ENCODE data around the gene MACROD1.

MACROD1 gene

GRCh38 chr11:64089915-64090805 is 75.8 kb downstream of the MACROD1 start:
- no peak overlapping the region for H3K4me3 ChIP-seq (ENCODE audit: low read length)
- H3K36me3 ChIP-seq (ENCODE audit: control insufficient read depth, insufficient read depth, low read length) = no peaks in the 10 kb centered on the region
- no peak overlapping the region for H3K27ac ChIP-seq (ENCODE audit: low read length)
- H3K27me3 ChIP-seq (ENCODE audit: control insufficient read depth, insufficient read depth, low read length) = no peaks in the 10 kb centered on the region
- no peaks in the 10 kb centered on the region for H3K9me3 ChIP-seq (ENCODE audit: control insufficient read depth, insufficient read depth, low read length)
- peaks cover 3% of the 10 kb centered on the region for H3K4me1 ChIP-seq (ENCODE audit: control insufficient read depth, insufficient read depth, low read length)
- DNase-seq (ENCODE audit: low read depth, low spot score) = no peak
- no CpG with 5 or more reads among the region's 28 CpGs for WGBS (ENCODE audit: insufficient coverage, insufficient read length)

GRCh38 chr11:64089493-64089892 is 76.4 kb downstream of the MACROD1 start:
- Histone ChIP-seq H3K27me3 (ENCODE audit: control insufficient read depth, insufficient read depth, low read length) (no peaks in the 10 kb centered on the region), H3K36me3 (ENCODE audit: control insufficient read depth, insufficient read depth, low read length) (no peaks in the 10 kb centered on the region), H3K4me1 (ENCODE audit: control insufficient read depth, insufficient read depth, low read length) (peaks cover 3% of the 10 kb centered on the region), H3K4me3 (ENCODE audit: low read length) (no peak overlapping the region), H3K27ac (ENCODE audit: low read length) (no peak overlapping the region), H3K9me3 (ENCODE audit: control insufficient read depth, insufficient read depth, low read length) (no peaks in the 10 kb centered on the region)
- DNase-seq (ENCODE audit: low read depth, low spot score) = no peak
- WGBS (ENCODE audit: insufficient coverage, insufficient read length) = no CpG with 5 or more reads among the region's 7 CpGs

GRCh38 chr11:64089027-64089360 is 76.9 kb downstream of the MACROD1 start:
- H3K4me1 ChIP-seq (ENCODE audit: control insufficient read depth, insufficient read depth, low read length) = peaks cover 3% of the 10 kb centered on the region
- DNase-seq (ENCODE audit: low read depth, low spot score) = no peak
- no peaks in the 10 kb centered on the region for H3K9me3 ChIP-seq (ENCODE audit: control insufficient read depth, insufficient read depth, low read length)
- WGBS (ENCODE audit: insufficient coverage, insufficient read length) = no CpG with 5 or more reads among the region's 15 CpGs
- no peak overlapping the region for H3K4me3 ChIP-seq (ENCODE audit: low read length)
- H3K27me3 ChIP-seq (ENCODE audit: control insufficient read depth, insufficient read depth, low read length) = no peaks in the 10 kb centered on the region
- no peaks in the 10 kb centered on the region for H3K36me3 ChIP-seq (ENCODE audit: control insufficient read depth, insufficient read depth, low read length)
- no peak overlapping the region for H3K27ac ChIP-seq (ENCODE audit: low read length)

- no peaks in the 10 kb centered on the region for H3K36me3 ChIP-seq (ENCODE audit: control insufficient read depth, insufficient read depth, low read length)
- no peak overlapping the region for H3K27ac ChIP-seq (ENCODE audit: low read length)
- no peak overlapping the region for H3K4me3 ChIP-seq (ENCODE audit: low read length)
- DNase-seq (ENCODE audit: low read depth, low spot score) = peak; percentile 29
- no peaks in the 10 kb centered on the region for H3K27me3 ChIP-seq (ENCODE audit: control insufficient read depth, insufficient read depth, low read length)
- WGBS (ENCODE audit: insufficient coverage, insufficient read length) = no CpG with 5 or more reads among the region's 26 CpGs
- H3K9me3 ChIP-seq (ENCODE audit: control insufficient read depth, insufficient read depth, low read length) = no peaks in the 10 kb centered on the region
- H3K4me1 ChIP-seq (ENCODE audit: control insufficient read depth, insufficient read depth, low read length) = peaks cover 3% of the 10 kb centered on the region
Observed at GRCh38 chr11:64088162-64089026, 77.5 kb downstream of the MACROD1 start.

- Histone ChIP-seq H3K9me3 (ENCODE audit: control insufficient read depth, insufficient read depth, low read length) (no peaks in the 10 kb centered on the region), H3K36me3 (ENCODE audit: control insufficient read depth, insufficient read depth, low read length) (no peaks in the 10 kb centered on the region), H3K4me1 (ENCODE audit: control insufficient read depth, insufficient read depth, low read length) (no peaks in the 10 kb centered on the region; the same call in 1 of the 2 replicates), H3K4me3 (ENCODE audit: low read length) (no peak overlapping the region), H3K27me3 (ENCODE audit: control insufficient read depth, insufficient read depth, low read length) (no peaks in the 10 kb centered on the region), H3K27ac (ENCODE audit: low read length) (no peak overlapping the region)
- no CpG with 5 or more reads among the region's 20 CpGs for WGBS (ENCODE audit: insufficient coverage, insufficient read length)
- no peak for DNase-seq (ENCODE audit: low read depth, low spot score)
Observed at GRCh38 chr11:64086258-64087123, 79.4 kb downstream of the MACROD1 start.

- Histone ChIP-seq H3K27me3 (ENCODE audit: control insufficient read depth, insufficient read depth, low read length) (no peaks in the 10 kb centered on the region; the same call in 1 of the 2 replicates), H3K4me1 (ENCODE audit: control insufficient read depth, insufficient read depth, low read length) (no peaks in the 10 kb centered on the region; the same call in 1 of the 2 replicates)
Observed at GRCh38 chr11:64085906-64086257, 80.0 kb downstream of the MACROD1 start.

GRCh38 chr11:64084951-64085710 is 80.8 kb downstream of the MACROD1 start:
- Histone ChIP-seq H3K4me1 (ENCODE audit: control insufficient read depth, insufficient read depth, low read length) (no peaks in the 10 kb centered on the region), H3K27ac (ENCODE audit: low read length) (no peak overlapping the region), H3K36me3 (ENCODE audit: control insufficient read depth, insufficient read depth, low read length) (no peaks in the 10 kb centered on the region), H3K9me3 (ENCODE audit: control insufficient read depth, insufficient read depth, low read length) (no peaks in the 10 kb centered on the region), H3K4me3 (ENCODE audit: low read length) (no peak overlapping the region), H3K27me3 (ENCODE audit: control insufficient read depth, insufficient read depth, low read length) (no peaks in the 10 kb centered on the region; the same call in 1 of the 2 replicates)
- no CpG with 5 or more reads among the region's 27 CpGs for WGBS (ENCODE audit: insufficient coverage, insufficient read length)
- no peak for DNase-seq (ENCODE audit: low read depth, low spot score)

More at GRCh38 chr11:64085906-64086257, 80.0 kb downstream of the MACROD1 start:
- Histone ChIP-seq H3K27ac (ENCODE audit: low read length) (no peak overlapping the region), H3K4me3 (ENCODE audit: low read length) (no peak overlapping the region), H3K9me3 (ENCODE audit: control insufficient read depth, insufficient read depth, low read length) (no peaks in the 10 kb centered on the region), H3K36me3 (ENCODE audit: control insufficient read depth, insufficient read depth, low read length) (no peaks in the 10 kb centered on the region)
- no peak for DNase-seq (ENCODE audit: low read depth, low spot score)
- no CpG with 5 or more reads among the region's 5 CpGs for WGBS (ENCODE audit: insufficient coverage, insufficient read length)

GRCh38 chr11:64084146-64084950 is 81.6 kb downstream of the MACROD1 start:
- peaks cover 3% of the 10 kb centered on the region; the same call in 1 of the 2 replicates for H3K27me3 ChIP-seq (ENCODE audit: control insufficient read depth, insufficient read depth, low read length)
- no peaks in the 10 kb centered on the region for H3K4me1 ChIP-seq (ENCODE audit: control insufficient read depth, insufficient read depth, low read length)
- H3K4me3 ChIP-seq (ENCODE audit: low read length) = no peak overlapping the region
- no peaks in the 10 kb centered on the region for H3K36me3 ChIP-seq (ENCODE audit: control insufficient read depth, insufficient read depth, low read length)
- no peak overlapping the region for H3K27ac ChIP-seq (ENCODE audit: low read length)
- WGBS (ENCODE audit: insufficient coverage, insufficient read length) = no CpG with 5 or more reads among the region's 26 CpGs
- H3K9me3 ChIP-seq (ENCODE audit: control insufficient read depth, insufficient read depth, low read length) = no peaks in the 10 kb centered on the region
- no peak for DNase-seq (ENCODE audit: low read depth, low spot score)

- H3K27ac ChIP-seq (ENCODE audit: low read length) = no peak overlapping the region
- peaks cover 3% of the 10 kb centered on the region; the same call in 1 of the 2 replicates for H3K27me3 ChIP-seq (ENCODE audit: control insufficient read depth, insufficient read depth, low read length)
- H3K4me3 ChIP-seq (ENCODE audit: low read length) = no peak overlapping the region
- H3K36me3 ChIP-seq (ENCODE audit: control insufficient read depth, insufficient read depth, low read length) = no peaks in the 10 kb centered on the region
- H3K9me3 ChIP-seq (ENCODE audit: control insufficient read depth, insufficient read depth, low read length) = no peaks in the 10 kb centered on the region
- WGBS (ENCODE audit: insufficient coverage, insufficient read length) = no CpG with 5 or more reads among the region's 28 CpGs
- DNase-seq (ENCODE audit: low read depth, low spot score) = no peak
- no peaks in the 10 kb centered on the region for H3K4me1 ChIP-seq (ENCODE audit: control insufficient read depth, insufficient read depth, low read length)
Observed at GRCh38 chr11:64083398-64084080, 82.4 kb downstream of the MACROD1 start.
